ENCODE data around the gene PTTG2. TPM values are rescaled to one million over a fixed set of nuclear protein-coding genes. Genes with fewer than 3 reads are reported as not detected.
A peak's percentile ranks its signal among the peaks of the same experiment; 100 is the strongest.

PTTG2 gene
- total and polyA plus RNA-seq, 2 experiments from 2014 or later: not detected

DNA sequence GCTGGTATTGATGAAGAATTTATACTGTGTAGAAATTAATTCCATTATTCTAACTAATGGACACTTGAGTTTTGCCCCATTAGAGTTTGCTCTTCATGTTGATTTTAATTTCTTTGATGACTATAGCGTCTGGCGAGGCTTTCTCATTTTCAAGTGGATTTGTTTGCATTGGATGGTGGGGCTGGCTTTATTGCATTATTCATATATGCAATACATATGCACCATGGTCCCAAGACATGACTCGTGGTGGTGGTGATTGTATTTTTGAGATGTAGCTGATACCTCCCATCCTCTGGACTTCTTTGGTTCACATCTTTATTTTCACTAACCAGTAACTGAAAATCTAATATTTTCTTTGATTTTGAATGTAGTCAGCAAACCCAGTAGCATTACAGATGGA is 39.8 kb downstream of the PTTG2 start:
- Histone ChIP-seq H3K4me3 (no peak overlapping the region), H3K4me2 (peak overlapping the region; percentile 4), H3K4me1 (ENCODE audit: insufficient read depth) (peaks cover 7% of the 10 kb centered on the region), H3K36me3 (replicated peaks; ENCODE audit: insufficient read depth, low read depth) (no peaks in the 10 kb centered on the region), H3K79me2 (peaks cover 80% of the 10 kb centered on the region), H3K27ac (no peak overlapping the region), H4K20me1 (ENCODE audit: insufficient read depth, poor library complexity, severe bottlenecking) (no peaks in the 10 kb centered on the region), H3K9me2 (replicated peaks; ENCODE audit: insufficient read depth) (no peaks in the 10 kb centered on the region), H2AFZ (no peak overlapping the region), H3K27me3 (no peaks in the 10 kb centered on the region), H3K9me3 (ENCODE audit: low read depth) (no peaks in the 10 kb centered on the region)
- TF ChIP-seq, protein P1, sequence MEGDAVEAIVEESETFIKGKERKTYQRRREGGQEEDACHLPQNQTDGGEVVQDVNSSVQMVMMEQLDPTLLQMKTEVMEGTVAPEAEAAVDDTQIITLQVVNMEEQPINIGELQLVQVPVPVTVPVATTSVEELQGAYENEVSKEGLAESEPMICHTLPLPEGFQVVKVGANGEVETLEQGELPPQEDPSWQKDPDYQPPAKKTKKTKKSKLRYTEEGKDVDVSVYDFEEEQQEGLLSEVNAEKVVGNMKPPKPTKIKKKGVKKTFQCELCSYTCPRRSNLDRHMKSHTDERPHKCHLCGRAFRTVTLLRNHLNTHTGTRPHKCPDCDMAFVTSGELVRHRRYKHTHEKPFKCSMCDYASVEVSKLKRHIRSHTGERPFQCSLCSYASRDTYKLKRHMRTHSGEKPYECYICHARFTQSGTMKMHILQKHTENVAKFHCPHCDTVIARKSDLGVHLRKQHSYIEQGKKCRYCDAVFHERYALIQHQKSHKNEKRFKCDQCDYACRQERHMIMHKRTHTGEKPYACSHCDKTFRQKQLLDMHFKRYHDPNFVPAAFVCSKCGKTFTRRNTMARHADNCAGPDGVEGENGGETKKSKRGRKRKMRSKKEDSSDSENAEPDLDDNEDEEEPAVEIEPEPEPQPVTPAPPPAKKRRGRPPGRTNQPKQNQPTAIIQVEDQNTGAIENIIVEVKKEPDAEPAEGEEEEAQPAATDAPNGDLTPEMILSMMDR (IDR thresholded peaks at IDR 0.05; ENCODE audit: poor library complexity): no peak
- TF ChIP-seq EZH2phosphoT487 (IDR thresholded peaks at IDR 0.05; ENCODE audit: low read depth, severe bottlenecking, unreplicated experiment) (no peak), EZH2 (IDR thresholded peaks at IDR 0.05; ENCODE audit: borderline replicate concordance) (no peak)
- DNase-seq (ENCODE audit: low spot score): no peak
- WGBS (ENCODE audit: low lambda C conversion rate, missing lambda C conversion rate): 98% methylated on average over 3 of the region's 3 CpGs

DNA sequence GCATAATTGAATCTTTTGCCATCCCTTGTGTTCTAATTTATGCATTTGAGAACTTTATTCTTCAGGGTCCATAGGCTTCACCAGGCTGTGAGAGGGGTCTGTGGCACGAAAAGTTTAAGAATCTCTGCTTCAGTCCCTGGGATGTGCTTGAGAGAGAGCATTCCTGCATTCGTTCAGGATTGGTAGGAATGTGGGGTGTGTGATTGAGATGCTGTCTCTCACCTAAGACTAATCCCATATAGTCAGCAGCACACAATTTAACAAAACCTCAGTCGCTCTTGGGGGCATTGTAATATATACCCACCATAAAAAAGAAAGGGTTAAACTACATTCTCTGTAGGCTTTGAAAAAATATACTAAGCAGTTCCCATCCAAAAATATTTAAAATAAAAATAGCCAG is 41.7 kb downstream of the PTTG2 start:
- Histone ChIP-seq H3K4me1 (ENCODE audit: insufficient read depth) (peaks cover 16% of the 10 kb centered on the region), H3K79me2 (peaks cover 74% of the 10 kb centered on the region), H3K4me2 (no peak overlapping the region), H4K20me1 (ENCODE audit: insufficient read depth, poor library complexity, severe bottlenecking) (no peaks in the 10 kb centered on the region), H3K36me3 (replicated peaks; ENCODE audit: insufficient read depth, low read depth) (no peaks in the 10 kb centered on the region), H3K27me3 (no peaks in the 10 kb centered on the region), H2AFZ (no peak overlapping the region), H3K9me3 (ENCODE audit: low read depth) (no peaks in the 10 kb centered on the region), H3K4me3 (no peak overlapping the region), H3K9me2 (replicated peaks; ENCODE audit: insufficient read depth) (no peaks in the 10 kb centered on the region), H3K27ac (no peak overlapping the region)
- no peak for DNase-seq (ENCODE audit: low spot score)
- no peak for TF ChIP-seq EZH2phosphoT487 (IDR thresholded peaks at IDR 0.05; ENCODE audit: low read depth, severe bottlenecking, unreplicated experiment)
- TF ChIP-seq EZH2 (IDR thresholded peaks at IDR 0.05; ENCODE audit: borderline replicate concordance): no peak
- TF ChIP-seq, protein P1 (IDR thresholded peaks at IDR 0.05; ENCODE audit: poor library complexity): no peak
- 67% methylated on average over 3 of the region's 3 CpGs for WGBS (ENCODE audit: low lambda C conversion rate, missing lambda C conversion rate)

DNA sequence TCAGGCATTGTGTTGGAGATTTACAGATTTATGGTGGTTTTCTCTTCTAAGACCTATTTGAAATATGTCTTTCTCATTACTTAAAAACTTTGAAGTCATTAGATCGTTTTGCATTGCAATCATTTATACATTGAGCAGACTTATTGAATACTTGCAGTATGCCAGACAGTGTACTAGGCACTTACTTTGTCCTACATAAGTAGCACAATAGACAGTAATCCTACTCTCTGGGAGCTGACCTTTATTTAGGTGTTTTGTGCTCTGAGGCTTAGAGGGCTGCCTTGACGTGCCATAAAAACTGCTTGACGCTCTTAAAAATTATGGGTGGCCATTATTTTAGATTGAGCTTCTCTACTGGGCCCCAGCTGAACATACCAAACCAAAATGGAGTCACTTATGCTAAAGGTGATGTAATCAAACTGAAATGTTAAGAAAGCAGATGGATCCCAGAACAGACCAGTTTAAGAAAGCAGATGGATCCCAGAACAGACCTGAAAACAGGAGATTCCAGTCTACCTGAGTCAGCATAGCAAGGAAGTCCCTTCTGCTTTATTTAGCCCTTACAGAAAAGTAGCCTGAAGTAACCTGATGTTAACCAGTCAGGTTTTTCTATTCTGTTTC is 42.4 kb downstream of the PTTG2 start:
- Histone ChIP-seq H3K79me2 (peaks cover 74% of the 10 kb centered on the region), H4K20me1 (ENCODE audit: insufficient read depth, poor library complexity, severe bottlenecking) (no peaks in the 10 kb centered on the region), H3K36me3 (replicated peaks; ENCODE audit: insufficient read depth, low read depth) (no peaks in the 10 kb centered on the region), H3K4me1 (ENCODE audit: insufficient read depth) (peaks cover 16% of the 10 kb centered on the region), H3K4me2 (no peak overlapping the region), H2AFZ (no peak overlapping the region), H3K9me2 (replicated peaks; ENCODE audit: insufficient read depth) (no peaks in the 10 kb centered on the region), H3K27ac (peak overlapping the region; percentile 2), H3K9me3 (ENCODE audit: low read depth) (no peaks in the 10 kb centered on the region), H3K27me3 (no peaks in the 10 kb centered on the region), H3K4me3 (no peak overlapping the region)
- no peak for TF ChIP-seq EZH2phosphoT487 (IDR thresholded peaks at IDR 0.05; ENCODE audit: low read depth, severe bottlenecking, unreplicated experiment)
- no peak for TF ChIP-seq EZH2 (IDR thresholded peaks at IDR 0.05; ENCODE audit: borderline replicate concordance)
- TF ChIP-seq, protein P1 (IDR thresholded peaks at IDR 0.05; ENCODE audit: poor library complexity): no peak
- 86% methylated on average over 3 of the region's 3 CpGs for WGBS (ENCODE audit: low lambda C conversion rate, missing lambda C conversion rate)
- no peak for DNase-seq (ENCODE audit: low spot score)
